Adipose tissue (tissue), 3 donors: ENCODE data around the gene METTL25. TPM values are rescaled to one million over a fixed set of nuclear protein-coding genes. Genes with fewer than 3 reads are reported as not detected.

Source experiments
- H3K27ac ChIP-seq: one replicate; pipeline ENCODE4 v1.5.1; 2013; ENCODE audit warnings: low read depth, low read length
- WGBS, 3 donors: extraction: QIAGEN DNeasy Blood & Tissue Kit; methylation state at CpG; one replicate each; pipeline ENCODE4 v1.1.7; 2013; 5-methylcytosine and 5-hydroxymethylcytosine counted together
- polyA plus RNA-seq, 3 donors: library from polyadenylated mRNA; stranded (reverse); fragments of 200-250 nt; gene quantifications; one replicate each; pipeline ENCODE4 v1.2.3, GENCODE V29; 2013
- donor health status: healthy with polysubstance abuse.
- donor health status: Bipolar disorder and iron deficiency.
- donor health status: healthy.

The METTL25 gene
- polyA plus RNA-seq, 3 donors: 1.9 to 6.9 (median 3.9) TPM

- 85 to 94% (median 92%) methylated on average over 2 of the region's 2 CpGs for WGBS, 3 donors
Observed at GRCh38 chr12:82448911-82449578, 90.7 kb downstream of the METTL25 start.

GRCh38 chr12:82456633-82457032 is 98.3 kb downstream of the METTL25 start:
- WGBS, 3 donors: 85 to 94% (median 89%) methylated on average over 2 of the region's 2 CpGs
- no peak overlapping the region for H3K27ac ChIP-seq

More at GRCh38 chr12:82448911-82449578, 90.7 kb downstream of the METTL25 start:
- no peak overlapping the region for H3K27ac ChIP-seq

- WGBS, 3 donors: 93 to 100% (median 94%) methylated on average over 1 of the region's 1 CpG
- no peak overlapping the region for H3K27ac ChIP-seq
Observed at GRCh38 chr12:82458101-82458500, 99.8 kb downstream of the METTL25 start.

- 28 to 78% (median 60%) methylated on average over 1 of the region's 1 CpG for WGBS, 3 donors
- H3K27ac ChIP-seq: no peak overlapping the region
Observed at GRCh38 chr12:82461393-82461792, 103.1 kb downstream of the METTL25 start.

- no peak overlapping the region for H3K27ac ChIP-seq
- 63 to 89% (median 64%) methylated on average over 3 of the region's 3 CpGs for WGBS, 3 donors
Observed at GRCh38 chr12:82461836-82462235, 103.5 kb downstream of the METTL25 start.

GRCh38 chr12:82468563-82468962 is 110.2 kb downstream of the METTL25 start:
- 94 to 96% (median 95%) methylated on average over 4 of the region's 4 CpGs for WGBS, 3 donors
- H3K27ac ChIP-seq: no peak overlapping the region

GRCh38 chr12:82470906-82471512 is 112.7 kb downstream of the METTL25 start:
- H3K27ac ChIP-seq: no peak overlapping the region

- WGBS, 3 donors: 92 to 97% (median 95%) methylated on average over 8 of the region's 8 CpGs
- H3K27ac ChIP-seq: no peak overlapping the region
Observed at GRCh38 chr12:82473111-82473754, 114.9 kb downstream of the METTL25 start.

GRCh38 chr12:82474181-82474797 is 116.0 kb downstream of the METTL25 start:
- no peak overlapping the region for H3K27ac ChIP-seq
- WGBS, 3 donors: 92 to 96% (median 95%) methylated on average over 2 of the region's 2 CpGs

GRCh38 chr12:82474798-82475184 is 116.5 kb downstream of the METTL25 start:
- WGBS, 3 donors: 77 to 95% (median 78%) methylated on average over 2 of the region's 2 CpGs

GRCh38 chr12:82475211-82475610 is 116.9 kb downstream of the METTL25 start:
- 92 to 97% (median 96%) methylated on average over 1 of the region's 1 CpG for WGBS, 3 donors
- H3K27ac ChIP-seq: no peak overlapping the region

More at GRCh38 chr12:82474798-82475184, 116.5 kb downstream of the METTL25 start:
- H3K27ac ChIP-seq: no peak overlapping the region

- WGBS, 3 donors: 88 to 91% (median 89%) methylated on average over 4 of the region's 4 CpGs
- H3K27ac ChIP-seq: no peak overlapping the region
Observed at GRCh38 chr12:82476511-82476910, 118.2 kb downstream of the METTL25 start.

GRCh38 chr12:82479511-82479910 is 121.2 kb downstream of the METTL25 start:
- WGBS, 3 donors: 29 to 80% (median 73%) methylated on average over 1 of the region's 1 CpG
- H3K27ac ChIP-seq: no peak overlapping the region

- H3K27ac ChIP-seq: no peak overlapping the region
- 93 to 94% (median 93%) methylated on average over 3 of the region's 3 CpGs for WGBS, 3 donors
Observed at GRCh38 chr12:82480606-82481005, 122.3 kb downstream of the METTL25 start.

GRCh38 chr12:82481954-82482353 is 123.6 kb downstream of the METTL25 start:
- 77 to 87% (median 85%) methylated on average over 2 of the region's 2 CpGs for WGBS, 3 donors

GRCh38 chr12:82486524-82487235 is 128.4 kb downstream of the METTL25 start:
- WGBS, 3 donors: 70 to 91% (median 75%) methylated on average over 2 of the region's 2 CpGs
- no peak overlapping the region for H3K27ac ChIP-seq

More at GRCh38 chr12:82481954-82482353, 123.6 kb downstream of the METTL25 start:
- no peak overlapping the region for H3K27ac ChIP-seq

- 34 to 72% (median 45%) methylated on average over 4 of the region's 4 CpGs for WGBS, 3 donors
Observed at GRCh38 chr12:82504409-82504808, 146.1 kb downstream of the METTL25 start.

GRCh38 chr12:82505150-82505549 is 146.8 kb downstream of the METTL25 start:
- H3K27ac ChIP-seq: no peak overlapping the region
- 60 to 70% (median 64%) methylated on average over 3 of the region's 3 CpGs for WGBS, 3 donors

More at GRCh38 chr12:82504409-82504808, 146.1 kb downstream of the METTL25 start:
- no peak overlapping the region for H3K27ac ChIP-seq
